ENCODE measurements around the gene PIK3C2B. TPM values are rescaled to one million over a fixed set of nuclear protein-coding genes. Genes with fewer than 3 reads are reported as not detected.

The PIK3C2B gene
- total RNA-seq, 3 donors from 2014 or later = 17.6 to 31.5 (median 24.9) TPM

DNA sequence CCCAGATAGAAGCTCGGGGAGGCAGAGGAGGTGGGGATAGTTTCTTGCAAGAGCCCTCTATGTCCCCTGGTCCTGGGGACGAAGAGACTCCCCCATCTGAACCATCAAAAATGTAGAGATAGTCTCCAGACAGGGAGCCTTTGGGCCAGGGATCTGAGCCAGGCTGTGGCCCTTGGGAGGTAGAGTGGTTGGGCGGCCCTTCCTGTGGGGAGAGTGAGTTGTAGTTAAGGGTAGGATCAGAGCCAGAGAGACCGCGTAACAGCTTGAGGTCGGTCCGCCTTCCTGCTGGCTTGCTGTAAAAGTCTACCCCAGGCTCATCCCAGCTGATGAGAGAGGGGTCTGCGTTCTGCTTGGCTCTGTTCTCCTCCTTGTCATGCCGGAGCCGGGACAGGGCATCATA, 25.3 kb downstream of the PIK3C2B start:
- Histone ChIP-seq H3K4me1 (peaks cover 4 to 10% of the 10 kb centered on the region in 2 donors), H3K27me3 (no peaks in the 10 kb centered on the region), H3K9me3 (no peaks in the 10 kb centered on the region), H3K27ac (peak overlapping the region in 1 of 2 donors; percentile 68), H3K4me3 (no peak overlapping the region), H3K36me3 (no peaks in the 10 kb centered on the region)
- no peak for DNase-seq (ENCODE audit: low spot score in 2 of 2)
- intact Hi-C loops (cut with DNase I; ENCODE audit: low total_unique reads) = no loop called here
- no peak for TF ChIP-seq POLR2AphosphoS5 (IDR thresholded peaks at IDR 0.05)
- TF ChIP-seq, protein P1, sequence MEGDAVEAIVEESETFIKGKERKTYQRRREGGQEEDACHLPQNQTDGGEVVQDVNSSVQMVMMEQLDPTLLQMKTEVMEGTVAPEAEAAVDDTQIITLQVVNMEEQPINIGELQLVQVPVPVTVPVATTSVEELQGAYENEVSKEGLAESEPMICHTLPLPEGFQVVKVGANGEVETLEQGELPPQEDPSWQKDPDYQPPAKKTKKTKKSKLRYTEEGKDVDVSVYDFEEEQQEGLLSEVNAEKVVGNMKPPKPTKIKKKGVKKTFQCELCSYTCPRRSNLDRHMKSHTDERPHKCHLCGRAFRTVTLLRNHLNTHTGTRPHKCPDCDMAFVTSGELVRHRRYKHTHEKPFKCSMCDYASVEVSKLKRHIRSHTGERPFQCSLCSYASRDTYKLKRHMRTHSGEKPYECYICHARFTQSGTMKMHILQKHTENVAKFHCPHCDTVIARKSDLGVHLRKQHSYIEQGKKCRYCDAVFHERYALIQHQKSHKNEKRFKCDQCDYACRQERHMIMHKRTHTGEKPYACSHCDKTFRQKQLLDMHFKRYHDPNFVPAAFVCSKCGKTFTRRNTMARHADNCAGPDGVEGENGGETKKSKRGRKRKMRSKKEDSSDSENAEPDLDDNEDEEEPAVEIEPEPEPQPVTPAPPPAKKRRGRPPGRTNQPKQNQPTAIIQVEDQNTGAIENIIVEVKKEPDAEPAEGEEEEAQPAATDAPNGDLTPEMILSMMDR (IDR thresholded peaks at IDR 0.05) = no peak
- TF ChIP-seq POLR2A (IDR thresholded peaks at IDR 0.05) = no peak

DNA sequence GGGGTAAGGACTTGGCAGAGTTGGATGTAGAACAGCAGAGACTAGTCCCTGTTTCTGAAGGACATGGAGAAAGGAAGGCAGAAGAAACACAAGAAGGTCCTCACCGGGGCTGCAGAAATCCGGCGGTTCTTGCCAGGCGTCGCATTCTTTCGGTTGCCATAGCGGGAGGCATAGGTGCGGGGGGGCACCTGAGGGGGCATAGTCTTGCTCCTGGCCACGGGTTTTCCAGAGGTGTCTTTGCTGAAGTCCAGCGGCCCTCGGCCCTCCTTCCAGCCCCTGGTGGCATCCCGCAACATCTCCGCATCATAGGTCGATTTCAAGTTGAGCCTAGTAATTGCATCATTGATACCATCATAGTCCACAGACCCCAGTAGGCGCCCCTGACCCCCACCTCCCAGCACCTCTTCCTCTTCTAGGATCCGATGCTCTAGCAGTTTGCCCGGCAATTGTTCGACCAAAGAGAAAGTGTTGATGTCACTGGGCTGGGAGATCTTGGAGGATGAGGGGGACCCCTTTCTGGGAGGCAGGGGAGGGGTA, 25.8 kb downstream of the PIK3C2B start:
- H3K9me3 ChIP-seq = no peaks in the 10 kb centered on the region
- TF ChIP-seq, protein P1 (IDR thresholded peaks at IDR 0.05) = no peak
- TF ChIP-seq POLR2A (IDR thresholded peaks at IDR 0.05) (no peak), POLR2AphosphoS5 (IDR thresholded peaks at IDR 0.05) (no peak)
- no peak overlapping the region for H3K4me3 ChIP-seq
- no peaks in the 10 kb centered on the region for H3K27me3 ChIP-seq
- H3K27ac ChIP-seq = peak overlapping the region in 1 of 2 donors; percentile 68
- peaks cover 4 to 10% of the 10 kb centered on the region in 2 donors for H3K4me1 ChIP-seq
- H3K36me3 ChIP-seq = no peaks in the 10 kb centered on the region
- intact Hi-C loops (cut with DNase I; ENCODE audit: low total_unique reads) = no loop called here
- DNase-seq (ENCODE audit: low spot score in 2 of 2) = no peak

DNA sequence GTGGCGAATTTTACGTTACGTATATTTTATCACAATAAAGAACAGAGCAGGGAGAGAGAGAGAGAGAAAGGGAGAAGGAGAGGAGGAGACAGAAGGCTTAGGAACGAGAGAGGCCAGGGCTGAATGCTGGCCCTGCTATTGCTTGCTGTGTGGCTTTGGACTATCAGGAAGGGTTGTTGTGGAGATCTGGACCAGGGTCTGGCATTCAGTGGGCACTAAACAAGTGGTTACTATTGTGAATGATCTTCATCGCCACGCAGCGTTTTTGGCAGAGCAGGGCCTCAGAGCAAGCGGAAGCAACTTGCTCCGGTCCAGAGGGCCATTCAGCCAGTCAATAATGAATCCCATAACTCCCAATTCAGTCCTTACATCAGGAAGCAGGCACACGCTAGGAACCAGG, 26.4 kb downstream of the PIK3C2B start:
- Histone ChIP-seq H3K4me1 (peaks cover 4 to 10% of the 10 kb centered on the region in 2 donors), H3K4me3 (no peak overlapping the region), H3K36me3 (no peaks in the 10 kb centered on the region), H3K27me3 (no peaks in the 10 kb centered on the region), H3K9me3 (no peaks in the 10 kb centered on the region), H3K27ac (peak overlapping the region in 1 of 2 donors; percentile 68)
- no peak for DNase-seq (ENCODE audit: low spot score in 2 of 2)
- TF ChIP-seq POLR2A (IDR thresholded peaks at IDR 0.05) = no peak
- TF ChIP-seq, protein P1 (IDR thresholded peaks at IDR 0.05) = no peak
- no peak for TF ChIP-seq POLR2AphosphoS5 (IDR thresholded peaks at IDR 0.05)
- intact Hi-C loops (cut with DNase I; ENCODE audit: low total_unique reads) = no loop called here

DNA sequence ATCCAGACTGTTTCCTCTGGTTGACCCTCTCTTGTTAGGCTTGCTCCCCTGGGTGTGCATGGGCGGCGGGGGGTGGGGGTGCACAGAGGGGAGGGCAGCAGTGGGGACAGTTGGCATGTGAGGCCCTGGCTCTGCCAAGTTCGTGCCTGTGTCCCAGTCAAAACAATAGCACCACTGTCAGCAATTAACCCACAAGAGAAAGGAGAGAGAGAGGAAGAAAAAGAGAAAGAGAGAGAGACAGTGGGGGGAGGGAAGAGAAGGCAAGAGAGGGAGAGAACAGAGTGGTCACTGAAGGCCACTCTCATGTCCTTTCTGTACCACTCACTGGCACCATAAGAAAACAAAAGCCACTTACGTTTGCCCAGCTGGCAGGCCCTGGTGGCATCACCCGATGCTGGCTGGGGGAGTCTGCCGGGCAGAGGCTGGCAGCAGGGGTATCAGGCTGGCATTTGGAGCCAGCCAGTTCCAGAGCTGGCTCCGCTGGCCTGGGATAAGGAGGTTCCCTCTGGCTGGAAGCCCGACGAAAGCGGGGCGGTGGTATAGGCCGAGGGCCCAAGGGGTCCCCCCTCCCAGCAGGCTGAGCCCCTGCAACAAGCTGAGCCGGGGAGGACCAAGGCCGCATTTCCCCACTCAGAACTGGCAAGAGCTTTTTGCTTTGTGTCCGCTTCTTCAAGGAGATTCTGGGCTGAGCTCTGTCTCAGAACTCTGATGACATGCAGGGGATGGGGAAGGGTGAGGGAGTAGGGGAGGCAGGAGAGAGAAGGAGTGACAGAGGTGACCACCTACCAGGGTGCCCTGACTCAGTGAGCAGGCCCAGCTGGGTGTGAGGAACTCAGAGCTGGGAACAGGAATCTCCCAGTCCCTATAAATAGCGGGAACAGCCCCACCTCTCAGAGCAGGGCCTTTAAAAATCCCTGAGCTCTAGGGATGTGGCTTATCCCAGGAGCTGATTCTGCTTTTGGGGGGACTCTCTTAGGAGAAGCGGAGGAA, 27.9 kb downstream of the PIK3C2B start:
- no peak for DNase-seq (ENCODE audit: low spot score in 2 of 2)
- Histone ChIP-seq H3K27me3 (no peaks in the 10 kb centered on the region), H3K4me3 (peak overlapping the region in 1 of 3 donors; percentile 6), H3K4me1 (peaks cover 4 to 10% of the 10 kb centered on the region in 2 donors), H3K9me3 (no peaks in the 10 kb centered on the region), H3K27ac (peak overlapping the region; percentile 79 to 83), H3K36me3 (no peaks in the 10 kb centered on the region)
- intact Hi-C loops (cut with DNase I; ENCODE audit: low total_unique reads) = no loop called here
- TF ChIP-seq, protein P1 (IDR thresholded peaks at IDR 0.05) = no peak
- TF ChIP-seq POLR2AphosphoS5 (IDR thresholded peaks at IDR 0.05) (no peak), POLR2A (IDR thresholded peaks at IDR 0.05) (no peak)
